Erythroblast (primary cell): Measurements from ENCODE around the gene NFIC.
"Not testable (repeated sequence)": the region's sequence is repeated elsewhere in the genome, so short reads cannot be mapped to it uniquely, and the experiment has no call there.

Experiments
- DNase-seq, 2 experiments: peaks; one replicate each; lab custom pipeline; 2025; lab: John Stamatoyannopoulos, UW
- GATA1 ChIP-seq: IDR thresholded peaks from 2 replicates; pipeline ENCODE4 v1.6.1; 2011; ENCODE audit warnings: low read depth, mild to moderate bottlenecking, control low read depth, low read length, moderate library complexity
- POLR2A ChIP-seq: IDR thresholded peaks from 2 replicates; pipeline ENCODE4 v1.6.1; 2011; ENCODE audit warnings: mild to moderate bottlenecking, low read length

The NFIC gene

GRCh38 chr19:3365836-3366752 lies at the start of gene NFIC:
Gene NFIC (plus strand): TSS chr19:3366583. CDS start chr19:3366637, 54 bp downstream.
- TF ChIP-seq GATA1: no peak
- no peak for TF ChIP-seq POLR2A
- DNase-seq: peak; percentile 80 to 83

GRCh38 chr19:3316659-3317207 lies 49.6 kb upstream of the NFIC start:
- no peak for TF ChIP-seq GATA1
- no peak for DNase-seq

GRCh38 chr19:3319643-3320353 lies 46.6 kb upstream of the NFIC start:
- DNase-seq: no peak
- TF ChIP-seq POLR2A (no peak), GATA1 (no peak)

GRCh38 chr19:3320354-3320670 lies 46.1 kb upstream of the NFIC start:
- TF ChIP-seq POLR2A (no peak), GATA1 (no peak)
- no peak for DNase-seq

- DNase-seq: no peak
- TF ChIP-seq GATA1 (no peak), POLR2A (no peak)
These were observed 45.5 kb upstream of the NFIC start for GRCh38 chr19:3320853-3321252.

- no peak for TF ChIP-seq POLR2A
These were observed 44.7 kb upstream of the NFIC start for GRCh38 chr19:3321696-3322095.

GRCh38 chr19:3322199-3322978 lies 44.0 kb upstream of the NFIC start:
- DNase-seq: no peak
- no peak for TF ChIP-seq POLR2A
- TF ChIP-seq GATA1: no peak

More at GRCh38 chr19:3321696-3322095, 44.7 kb upstream of the NFIC start:
- no peak for DNase-seq

GRCh38 chr19:3323026-3323425 lies 43.4 kb upstream of the NFIC start:
- TF ChIP-seq POLR2A: no peak
- TF ChIP-seq GATA1: no peak
- DNase-seq: no peak

- no peak for DNase-seq
- TF ChIP-seq POLR2A (no peak), GATA1 (no peak)
These were observed 42.7 kb upstream of the NFIC start for GRCh38 chr19:3323658-3324057.

GRCh38 chr19:3324405-3324856 lies 42.0 kb upstream of the NFIC start:
- TF ChIP-seq GATA1: no peak
- no peak for TF ChIP-seq POLR2A

GRCh38 chr19:3325451-3325850 lies 40.9 kb upstream of the NFIC start:
- TF ChIP-seq POLR2A: no peak
- TF ChIP-seq GATA1: no peak
- no peak for DNase-seq

More at GRCh38 chr19:3324405-3324856, 42.0 kb upstream of the NFIC start:
- peak; percentile 62 to 76 for DNase-seq

GRCh38 chr19:3328743-3329142 lies 37.6 kb upstream of the NFIC start:
- no peak for TF ChIP-seq POLR2A
- TF ChIP-seq GATA1: no peak
- DNase-seq: no peak

GRCh38 chr19:3330047-3330446 lies 36.3 kb upstream of the NFIC start:
- TF ChIP-seq POLR2A: no peak
- no peak for TF ChIP-seq GATA1
- no peak for DNase-seq

- DNase-seq: not testable (repeated sequence)
These were observed 34.2 kb upstream of the NFIC start for GRCh38 chr19:3332232-3332631.
